Smooth muscle cell (in vitro differentiated cells): ENCODE results near the gene TMEM209. TPM values are rescaled to one million over a fixed set of nuclear protein-coding genes. Genes with fewer than 3 reads are reported as not detected.

Experiments
- DNase-seq: peaks from one replicate; lab custom pipeline; 2025; ENCODE audit not compliant: unreplicated experiment; lab: John Stamatoyannopoulos, UW
- H2AFZ ChIP-seq: fragments of 200-600 bp; sonication (generic); 2 replicates; pipeline ENCODE4 v1.6.0; 2016; ENCODE audit warnings: antibody characterized with exemption, low read depth, mild to moderate bottlenecking
- H3F3A ChIP-seq: fragments of 200-600 bp; sonication (generic); 2 replicates; pipeline ENCODE4 v1.6.0; 2017; ENCODE audit warnings: antibody characterized with exemption, low read depth
- H3K27ac ChIP-seq: fragments of 200-600 bp; sonication (generic); 2 replicates; pipeline ENCODE4 v1.5.1; 2016; ENCODE audit warnings: low read depth, mild to moderate bottlenecking
- H3K27me3 ChIP-seq: fragments of 200-600 bp; sonication (generic); 2 replicates; pipeline ENCODE4 v1.6.1; 2016; ENCODE audit warnings: low read depth, mild to moderate bottlenecking
- H3K36me3 ChIP-seq: fragments of 200-600 bp; sonication (generic); 2 replicates; pipeline ENCODE4 v1.5.1; 2016; ENCODE audit warnings: low read depth
- H3K4me1 ChIP-seq: fragments of 200-600 bp; sonication (generic); 2 replicates; pipeline ENCODE4 v1.5.1; 2016; ENCODE audit warnings: low read depth
- H3K4me2 ChIP-seq: fragments of 200-600 bp; sonication (generic); 2 replicates; pipeline ENCODE4 v1.6.0; 2016; ENCODE audit warnings: mild to moderate bottlenecking
- H3K4me3 ChIP-seq: fragments of 200-600 bp; sonication (generic); 2 replicates; pipeline ENCODE4 v1.5.1; 2016; ENCODE audit warnings: mild to moderate bottlenecking
- H3K79me2 ChIP-seq: fragments of 200-600 bp; sonication (generic); 2 replicates; pipeline ENCODE4 v1.6.0; 2016; ENCODE audit warnings: low read depth, mild to moderate bottlenecking
- H3K9ac ChIP-seq: fragments of 200-600 bp; sonication (generic); 2 replicates; pipeline ENCODE4 v1.6.0; 2016; ENCODE audit warnings: low read depth
- H3K9me3 ChIP-seq: fragments of 200-600 bp; sonication (generic); replicated peaks from 2 replicates; pipeline ENCODE4 v1.5.1; 2016; ENCODE audit warnings: low read depth
- H4K20me1 ChIP-seq: fragments of 200-600 bp; sonication (generic); 2 replicates; pipeline ENCODE4 v1.6.0; 2016; ENCODE audit warnings: low read depth
- WGBS: methylation state at CpG from one replicate; pipeline ENCODE4 v1.1.7; 2016; ENCODE audit warnings: low lambda C conversion rate; 5-methylcytosine and 5-hydroxymethylcytosine counted together
- polyA plus RNA-seq: library from polyadenylated mRNA; unstranded; fragments of >200 nt; fragmentation: Nextera tagmentation; extraction: Ambion mirVana; gene quantifications from 2 replicates; pipeline ENCODE4 v1.2.1, GENCODE V29; 2016
- total RNA-seq: library from RNA; depleted of rRNA; stranded (reverse); fragments of >200 nt; gene quantifications from 2 replicates; pipeline ENCODE4 v1.2.3, GENCODE V29; 2014
- TF ChIP-seq, protein P1 (sequence below): fragments of 200-600 bp; sonication (generic); IDR thresholded peaks from 2 replicates; pipeline ENCODE4 v1.5.1; 2017; ENCODE audit warnings: borderline replicate concordance, mild to moderate bottlenecking, antibody characterized with exemption; ENCODE audit not compliant: insufficient read depth, poor library complexity, severe bottlenecking

The TMEM209 gene
- total and polyA plus RNA-seq, 2 experiments from 2014 or later = 15.1 to 20.3 TPM

DNA sequence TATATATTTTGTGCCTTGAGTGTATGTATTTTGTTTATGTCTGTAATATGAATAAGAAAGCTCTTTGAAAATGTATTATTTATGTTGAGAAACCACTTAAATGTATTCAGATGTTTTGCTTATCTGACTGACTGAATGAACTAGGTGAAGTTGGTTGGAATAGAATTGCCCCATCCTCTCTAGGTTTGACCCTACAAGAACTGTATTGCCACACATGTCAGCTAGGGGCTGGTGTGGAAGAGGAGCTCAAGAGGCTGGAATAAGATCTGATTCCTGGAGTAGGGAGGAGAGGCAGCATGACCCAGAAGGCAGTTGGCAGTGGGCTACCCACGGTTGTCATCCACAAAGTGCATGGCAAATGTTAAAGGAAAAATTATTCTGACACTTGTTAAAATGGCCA lies 11.5 kb upstream of the TMEM209 start:
- H3F3A ChIP-seq = no peaks in the 10 kb centered on the region
- no peak overlapping the region for H3K9ac ChIP-seq
- H3K27me3 ChIP-seq = no peaks in the 10 kb centered on the region
- no peaks in the 10 kb centered on the region for H4K20me1 ChIP-seq
- no peaks in the 10 kb centered on the region for H3K4me1 ChIP-seq
- 95% methylated on average over 1 of the region's 1 CpG for WGBS
- H3K79me2 ChIP-seq = no peaks in the 10 kb centered on the region
- H3K36me3 ChIP-seq = no peaks in the 10 kb centered on the region
- DNase-seq = no peak
- TF ChIP-seq, protein P1, sequence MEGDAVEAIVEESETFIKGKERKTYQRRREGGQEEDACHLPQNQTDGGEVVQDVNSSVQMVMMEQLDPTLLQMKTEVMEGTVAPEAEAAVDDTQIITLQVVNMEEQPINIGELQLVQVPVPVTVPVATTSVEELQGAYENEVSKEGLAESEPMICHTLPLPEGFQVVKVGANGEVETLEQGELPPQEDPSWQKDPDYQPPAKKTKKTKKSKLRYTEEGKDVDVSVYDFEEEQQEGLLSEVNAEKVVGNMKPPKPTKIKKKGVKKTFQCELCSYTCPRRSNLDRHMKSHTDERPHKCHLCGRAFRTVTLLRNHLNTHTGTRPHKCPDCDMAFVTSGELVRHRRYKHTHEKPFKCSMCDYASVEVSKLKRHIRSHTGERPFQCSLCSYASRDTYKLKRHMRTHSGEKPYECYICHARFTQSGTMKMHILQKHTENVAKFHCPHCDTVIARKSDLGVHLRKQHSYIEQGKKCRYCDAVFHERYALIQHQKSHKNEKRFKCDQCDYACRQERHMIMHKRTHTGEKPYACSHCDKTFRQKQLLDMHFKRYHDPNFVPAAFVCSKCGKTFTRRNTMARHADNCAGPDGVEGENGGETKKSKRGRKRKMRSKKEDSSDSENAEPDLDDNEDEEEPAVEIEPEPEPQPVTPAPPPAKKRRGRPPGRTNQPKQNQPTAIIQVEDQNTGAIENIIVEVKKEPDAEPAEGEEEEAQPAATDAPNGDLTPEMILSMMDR = no peak
- no peak overlapping the region for H2AFZ ChIP-seq
- no peak overlapping the region for H3K27ac ChIP-seq
- H3K4me3 ChIP-seq = no peak overlapping the region
- H3K4me2 ChIP-seq = no peak overlapping the region
- H3K9me3 ChIP-seq = no peaks in the 10 kb centered on the region

DNA sequence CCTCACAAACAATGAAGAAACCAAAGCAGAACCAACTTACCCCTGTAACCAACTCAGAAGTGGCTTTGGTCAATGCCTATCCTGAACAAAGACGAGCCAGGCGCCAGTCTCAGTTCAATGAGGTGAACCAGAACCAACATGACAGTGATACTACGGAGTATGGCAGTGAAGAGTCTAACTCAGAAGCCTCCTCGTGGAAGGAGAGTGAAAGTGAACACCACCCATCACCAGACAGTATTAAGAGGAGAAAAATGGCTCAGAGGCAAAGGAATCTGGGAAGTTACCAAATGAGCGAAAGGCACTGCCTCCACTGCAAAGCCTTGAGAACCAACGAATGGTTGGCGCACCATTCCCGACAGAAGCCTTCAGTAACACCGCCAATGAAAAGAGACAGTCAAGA lies 10.8 kb upstream of the TMEM209 start:
- Histone ChIP-seq H3K36me3 (no peaks in the 10 kb centered on the region), H3K9me3 (no peaks in the 10 kb centered on the region), H3K9ac (no peak overlapping the region), H3K4me3 (no peak overlapping the region), H4K20me1 (no peaks in the 10 kb centered on the region), H2AFZ (peak overlapping the region; percentile 18), H3K4me1 (no peaks in the 10 kb centered on the region), H3F3A (no peaks in the 10 kb centered on the region), H3K4me2 (no peak overlapping the region), H3K27me3 (no peaks in the 10 kb centered on the region), H3K79me2 (no peaks in the 10 kb centered on the region), H3K27ac (no peak overlapping the region)
- no peak for DNase-seq
- 93% methylated on average over 9 of the region's 9 CpGs for WGBS
- TF ChIP-seq, protein P1 = no peak

DNA sequence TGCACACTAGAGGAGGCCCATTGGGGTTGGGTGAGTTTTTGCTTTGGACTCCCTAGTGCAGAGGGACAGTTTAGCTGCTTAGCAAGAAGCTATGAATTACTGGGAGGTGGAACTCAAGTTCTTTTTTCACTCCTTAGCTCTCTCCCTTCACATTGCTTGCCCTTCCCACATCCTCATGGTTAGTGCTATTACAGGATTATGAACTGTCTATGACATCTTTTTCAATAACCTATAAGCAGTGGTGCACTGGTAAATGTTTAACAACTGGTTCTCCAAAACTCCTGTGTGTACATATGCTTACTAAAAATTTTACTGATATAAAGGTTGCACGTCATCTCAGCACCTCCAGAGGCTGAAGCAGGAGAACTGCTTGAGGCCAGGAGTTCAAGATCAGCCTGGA lies 8.6 kb upstream of the TMEM209 start:
- no peak overlapping the region for H2AFZ ChIP-seq
- H3K4me3 ChIP-seq = no peak overlapping the region
- H4K20me1 ChIP-seq = no peaks in the 10 kb centered on the region
- no peak for DNase-seq
- H3K4me2 ChIP-seq = no peak overlapping the region
- no peaks in the 10 kb centered on the region for H3K27me3 ChIP-seq
- TF ChIP-seq, protein P1 = no peak
- H3F3A ChIP-seq = peaks cover 8% of the 10 kb centered on the region
- no peaks in the 10 kb centered on the region for H3K36me3 ChIP-seq
- peaks cover 9% of the 10 kb centered on the region for H3K4me1 ChIP-seq
- WGBS = 91% methylated on average over 1 of the region's 1 CpG
- no peak overlapping the region for H3K27ac ChIP-seq
- H3K9me3 ChIP-seq = no peaks in the 10 kb centered on the region
- H3K9ac ChIP-seq = no peak overlapping the region
- H3K79me2 ChIP-seq = no peaks in the 10 kb centered on the region

DNA sequence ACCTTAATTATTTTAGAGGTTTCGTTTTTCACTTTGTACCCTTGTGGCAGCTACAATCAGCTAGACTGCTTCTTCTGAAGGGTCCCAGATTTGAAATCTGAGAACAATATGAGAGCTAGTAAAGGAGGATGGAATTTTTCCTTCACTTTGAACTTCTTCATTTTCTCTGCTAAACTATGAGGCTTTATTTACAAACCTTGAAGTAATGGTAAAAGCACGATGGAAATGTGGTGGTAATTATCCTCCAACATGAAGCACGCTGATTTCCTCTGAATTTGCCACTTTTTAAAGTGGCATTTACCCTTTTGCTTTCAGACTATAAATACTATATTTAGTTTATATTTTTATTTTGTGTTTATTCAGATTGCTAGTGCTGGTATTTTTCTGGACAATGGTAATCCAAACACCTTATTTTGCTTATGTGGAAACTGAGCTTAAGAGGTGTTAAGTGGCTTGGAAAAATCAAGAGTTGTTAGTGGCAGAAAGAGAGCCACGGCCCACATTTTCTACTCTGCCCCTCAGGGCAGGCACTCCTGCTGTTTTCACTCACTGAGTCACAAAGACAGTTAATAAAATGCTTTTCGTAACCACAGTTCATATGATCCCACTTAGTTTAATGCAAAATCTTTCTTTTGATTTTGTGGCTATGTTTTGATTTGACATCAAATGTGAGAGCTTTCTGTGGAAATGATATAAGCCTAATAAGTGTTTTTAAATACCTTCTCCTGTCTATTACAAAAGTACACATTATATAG lies 5.2 kb upstream of the TMEM209 start:
- Histone ChIP-seq H2AFZ (peak overlapping the region; percentile 93), H3K36me3 (no peaks in the 10 kb centered on the region), H3K79me2 (no peaks in the 10 kb centered on the region), H3K4me3 (peak overlapping the region; percentile 3), H3K27me3 (no peaks in the 10 kb centered on the region), H3K9me3 (no peaks in the 10 kb centered on the region), H3K4me2 (peak overlapping the region; percentile 73), H3K9ac (peak overlapping the region; percentile 38), H3K4me1 (peaks cover 9% of the 10 kb centered on the region), H3K27ac (peak overlapping the region; percentile 78), H4K20me1 (no peaks in the 10 kb centered on the region), H3F3A (peaks cover 14% of the 10 kb centered on the region)
- no peak for DNase-seq
- WGBS = 21% methylated on average over 5 of the region's 5 CpGs
- TF ChIP-seq, protein P1 = no peak
